ENCODE measurements around the gene LTB. TPM values are rescaled to one million over a fixed set of nuclear protein-coding genes. Genes with fewer than 3 reads are reported as not detected.

The LTB gene
- total and polyA plus RNA-seq, 4 donors = 9.8 to 31.9 (median 12.2) TPM

- no peak for ATAC-seq (ENCODE audit: insufficient read depth, low FRiP score)
Measured at GRCh38 chr6:31630177-31630934, 48.1 kb upstream of the LTB start.

GRCh38 chr6:31629014-31629413 is 46.8 kb upstream of the LTB start:
- 91 to 94% methylated on average over 7 of the region's 7 CpGs for whole genome bisulfite sequencing, 2 donors
- H3K9me3 ChIP-seq (ENCODE audit: control insufficient read depth in 4 of 4, insufficient read depth in 3 of 4, low read length in 3 of 4) = no peaks in the 10 kb centered on the region
- no peak for TF ChIP-seq CTCF (IDR thresholded peaks at IDR 0.05; ENCODE audit: control extremely low read depth, extremely low read depth)
- H3K27ac ChIP-seq (ENCODE audit: low read depth in 1 of 2, low read length in 1 of 2) = no peak overlapping the region
- H3K4me1 ChIP-seq (ENCODE audit: control insufficient read depth in 5 of 5, insufficient read depth in 5 of 5, low read length in 5 of 5) = no peaks in the 10 kb centered on the region
- H3K4me3 ChIP-seq = no peak overlapping the region
- H3K9ac ChIP-seq (ENCODE audit: insufficient read depth in 1 of 2, low read length in 2 of 2) = no peak overlapping the region
- DNase-seq (no peak), ATAC-seq (ENCODE audit: insufficient read depth, low FRiP score) (no peak)
- H3K27me3 ChIP-seq (ENCODE audit: control insufficient read depth in 3 of 3, insufficient read depth in 3 of 3, low read length in 2 of 3) = no peaks in the 10 kb centered on the region
- H3K36me3 ChIP-seq (ENCODE audit: control insufficient read depth in 4 of 4, insufficient read depth in 4 of 4, low read length in 4 of 4) = peaks cover 52 to 90% (median 77%) of the 10 kb centered on the region in 4 donors

More at GRCh38 chr6:31630177-31630934, 48.1 kb upstream of the LTB start:
- DNase-seq = no peak
- H3K9me3 ChIP-seq (ENCODE audit: control insufficient read depth in 4 of 4, insufficient read depth in 3 of 4, low read length in 3 of 4) = no peaks in the 10 kb centered on the region
- no peak overlapping the region for H3K27ac ChIP-seq (ENCODE audit: low read depth in 1 of 2, low read length in 1 of 2)
- TF ChIP-seq CTCF (IDR thresholded peaks at IDR 0.05; ENCODE audit: control extremely low read depth, extremely low read depth) = no peak
- no peak overlapping the region for H3K4me3 ChIP-seq
- no peak overlapping the region for H3K9ac ChIP-seq (ENCODE audit: insufficient read depth in 1 of 2, low read length in 2 of 2)
- H3K27me3 ChIP-seq (ENCODE audit: control insufficient read depth in 3 of 3, insufficient read depth in 3 of 3, low read length in 2 of 3) = no peaks in the 10 kb centered on the region
- WGBS, 2 donors = 93 to 96% methylated on average over 25 of the region's 25 CpGs
- peaks cover 55 to 91% (median 78%) of the 10 kb centered on the region in 4 donors for H3K36me3 ChIP-seq (ENCODE audit: control insufficient read depth in 4 of 4, insufficient read depth in 4 of 4, low read length in 4 of 4)
- no peaks in the 10 kb centered on the region for H3K4me1 ChIP-seq (ENCODE audit: control insufficient read depth in 5 of 5, insufficient read depth in 5 of 5, low read length in 5 of 5)

GRCh38 chr6:31627690-31628287 is 45.6 kb upstream of the LTB start:
- no peak for ATAC-seq (ENCODE audit: insufficient read depth, low FRiP score)
- no peaks in the 10 kb centered on the region for H3K9me3 ChIP-seq (ENCODE audit: control insufficient read depth in 4 of 4, insufficient read depth in 3 of 4, low read length in 3 of 4)
- no peaks in the 10 kb centered on the region for H3K27me3 ChIP-seq (ENCODE audit: control insufficient read depth in 3 of 3, insufficient read depth in 3 of 3, low read length in 2 of 3)
- peaks cover 44 to 84% (median 75%) of the 10 kb centered on the region in 4 donors for H3K36me3 ChIP-seq (ENCODE audit: control insufficient read depth in 4 of 4, insufficient read depth in 4 of 4, low read length in 4 of 4)
- H3K4me3 ChIP-seq = no peak overlapping the region
- H3K9ac ChIP-seq (ENCODE audit: insufficient read depth in 1 of 2, low read length in 2 of 2) = no peak overlapping the region
- 96% methylated on average over 18 to 19 of the region's 19 CpGs for WGBS, 2 donors
- no peak for DNase-seq
- H3K27ac ChIP-seq (ENCODE audit: low read depth in 1 of 2, low read length in 1 of 2) = no peak overlapping the region
- peaks cover 0 to 2% (median 0%) of the 10 kb centered on the region in 5 donors for H3K4me1 ChIP-seq (ENCODE audit: control insufficient read depth in 5 of 5, insufficient read depth in 5 of 5, low read length in 5 of 5)
- TF ChIP-seq CTCF (IDR thresholded peaks at IDR 0.05; ENCODE audit: control extremely low read depth, extremely low read depth) = no peak

All from lung (tissue), 12 donors.